HG03442 (cell line): Measurements from ENCODE around the gene COL8A1.

ENCODE experiments used
- ATAC-seq: cut with Tn5 transposase; IDR thresholded peaks from one replicate; pipeline ENCODE4 v1.9.1; 2021; ENCODE audit warnings: mild to moderate bottlenecking, moderate library complexity; ENCODE audit not compliant: unreplicated experiment

Gene COL8A1

GRCh38 chr3:99637368-99638111 lies 854 bp upstream of the COL8A1 start:
- ATAC-seq: no peak

- ATAC-seq: no peak
Measured at GRCh38 chr3:99639579-99639978, 1.2 kb downstream of the COL8A1 start.

- no peak for ATAC-seq
Measured at GRCh38 chr3:99640214-99640851, 1.9 kb downstream of the COL8A1 start.

- ATAC-seq: no peak
Measured at GRCh38 chr3:99641480-99641879, 3.1 kb downstream of the COL8A1 start.

- no peak for ATAC-seq
Measured at GRCh38 chr3:99641982-99642381, 3.6 kb downstream of the COL8A1 start.

GRCh38 chr3:99644017-99644416 lies 5.6 kb downstream of the COL8A1 start:
- ATAC-seq: no peak

GRCh38 chr3:99644746-99645145 lies 6.4 kb downstream of the COL8A1 start:
- ATAC-seq: no peak

GRCh38 chr3:99645277-99646106 lies 7.1 kb downstream of the COL8A1 start:
- ATAC-seq: no peak

GRCh38 chr3:99646107-99646435 lies 7.7 kb downstream of the COL8A1 start:
- ATAC-seq: no peak

- no peak for ATAC-seq
Measured at GRCh38 chr3:99647081-99647480, 8.7 kb downstream of the COL8A1 start.

GRCh38 chr3:99648101-99648500 lies 9.7 kb downstream of the COL8A1 start:
- no peak for ATAC-seq

GRCh38 chr3:99648516-99648915 lies 10.1 kb downstream of the COL8A1 start:
- no peak for ATAC-seq

GRCh38 chr3:99651531-99651930 lies 13.1 kb downstream of the COL8A1 start:
- ATAC-seq: no peak

- ATAC-seq: no peak
Measured at GRCh38 chr3:99656624-99657023, 18.2 kb downstream of the COL8A1 start.

GRCh38 chr3:99658274-99658673 lies 19.9 kb downstream of the COL8A1 start:
- ATAC-seq: no peak

- no peak for ATAC-seq
Measured at GRCh38 chr3:99659032-99659431, 20.6 kb downstream of the COL8A1 start.

- no peak for ATAC-seq
Measured at GRCh38 chr3:99659951-99660350, 21.6 kb downstream of the COL8A1 start.

GRCh38 chr3:99662838-99663570 lies 24.6 kb downstream of the COL8A1 start:
- ATAC-seq: no peak

GRCh38 chr3:99663977-99664376 lies 25.6 kb downstream of the COL8A1 start:
- no peak for ATAC-seq

GRCh38 chr3:99665017-99665416 lies 26.6 kb downstream of the COL8A1 start:
- ATAC-seq: no peak

- no peak for ATAC-seq
Measured at GRCh38 chr3:99666201-99666600, 27.8 kb downstream of the COL8A1 start.
